ENCODE data around the gene C4orf50.

- no peak for TF ChIP-seq REST (IDR thresholded peaks at IDR 0.05; ENCODE audit: insufficient read depth in 1 of 2, low read depth in 2 of 2, low read length in 2 of 2)
- no peak for TF ChIP-seq FOXP2 (optimal IDR thresholded peaks at IDR 0.05; ENCODE audit: borderline replicate concordance, extremely low read depth, extremely low read length, insufficient read depth)
Measured at GRCh38 chr4:6052679-6053078, 34.4 kb upstream of the C4orf50 start.

Data from PFSK-1 (cell line).